DND-41 (cell line): ENCODE data around the gene SUMF2.

Source experiments
- ATAC-seq: fragments of 200-7000 bp; cut with Tn5 transposase; 3 replicates; pipeline ENCODE4 v1.9.1; 2021; ENCODE audit warnings: low read depth; ENCODE audit not compliant: insufficient read depth
- DNase-seq: peaks from one replicate; pipeline ENCODE4 v3.0.0-alpha.2; 2020
- H2AFZ ChIP-seq: 2 replicates; pipeline ENCODE4 v1.6.0; 2012; ENCODE audit warnings: low read depth, low read length
- H3K27ac ChIP-seq: 2 replicates; pipeline ENCODE4 v1.5.1; 2012; ENCODE audit warnings: low read length, inconsistent platforms
- H3K27me3 ChIP-seq: fragments of 200-600 bp; sonication (generic); 2 replicates; pipeline ENCODE4 v1.6.0; 2012; ENCODE audit warnings: low read length, mild to moderate bottlenecking, inconsistent platforms; ENCODE audit not compliant: insufficient read depth, poor library complexity
- H3K36me3 ChIP-seq: 2 replicates; pipeline ENCODE4 v1.5.1; 2012; ENCODE audit warnings: low read length, inconsistent platforms; ENCODE audit not compliant: insufficient read depth
- H3K4me1 ChIP-seq: 2 replicates; pipeline ENCODE4 v1.5.1; 2012; ENCODE audit warnings: mild to moderate bottlenecking, low read length; ENCODE audit not compliant: insufficient read depth
- H3K4me2 ChIP-seq: 2 replicates; pipeline ENCODE4 v1.6.0; 2012; ENCODE audit warnings: mild to moderate bottlenecking, moderate library complexity, low read length, inconsistent platforms; ENCODE audit not compliant: insufficient read depth
- H3K4me3 ChIP-seq, 2 experiments: fragments of 200-600 bp in 1 of 2; shearing (Covaris generic) in 1 of 2; 2 replicates each; pipeline ENCODE4 v1.5.1; 2012 to 2016; ENCODE audit warnings: inconsistent platforms in 2 of 2, low read length in 2 of 2, mild to moderate bottlenecking in 2 of 2, low read depth in 1 of 2, moderate library complexity in 1 of 2
- H3K79me2 ChIP-seq: 2 replicates; pipeline ENCODE4 v1.6.0; 2012; ENCODE audit warnings: low read length, inconsistent platforms; ENCODE audit not compliant: insufficient read depth
- H3K9ac ChIP-seq: 2 replicates; pipeline ENCODE4 v1.6.0; 2012; ENCODE audit warnings: low read depth, mild to moderate bottlenecking, inconsistent platforms, low read length, moderate library complexity
- H3K9me3 ChIP-seq: 2 replicates; pipeline ENCODE4 v1.5.1; 2012; ENCODE audit warnings: low read length, moderate library complexity, mild to moderate bottlenecking, inconsistent platforms; ENCODE audit not compliant: insufficient read depth, severe bottlenecking
- H4K20me1 ChIP-seq: 2 replicates; pipeline ENCODE4 v1.6.0; 2012; ENCODE audit warnings: low read length; ENCODE audit not compliant: insufficient read depth
- CTCF ChIP-seq: IDR thresholded peaks from 2 replicates; pipeline ENCODE4 v1.5.1; 2012; ENCODE audit warnings: borderline replicate concordance, low read length, moderate library complexity, mild to moderate bottlenecking; ENCODE audit not compliant: poor library complexity, severe bottlenecking; ENCODE audit errors: extremely low read depth
- EZH2 ChIP-seq: IDR thresholded peaks from 3 replicates; pipeline ENCODE4 v1.6.1; 2012; ENCODE audit warnings: borderline replicate concordance, low read depth, mild to moderate bottlenecking, moderate library complexity, low read length, inconsistent platforms; ENCODE audit not compliant: severe bottlenecking

SUMF2 gene

GRCh38 chr7:56124981-56125380, 60.9 kb downstream of the SUMF2 start:
- Histone ChIP-seq H2AFZ (no peak overlapping the region), H3K79me2 (no peaks in the 10 kb centered on the region), H3K4me2 (no peak overlapping the region), H3K9me3 (no peaks in the 10 kb centered on the region), H4K20me1 (no peaks in the 10 kb centered on the region), H3K4me1 (no peaks in the 10 kb centered on the region), H3K27me3 (no peaks in the 10 kb centered on the region), H3K4me3 (no peak overlapping the region), H3K27ac (no peak overlapping the region), H3K9ac (no peak overlapping the region), H3K36me3 (no peaks in the 10 kb centered on the region)
- ATAC-seq (no peak), DNase-seq (no peak)
- TF ChIP-seq EZH2 (no peak), CTCF (no peak)

- Histone ChIP-seq H3K4me1 (no peaks in the 10 kb centered on the region), H3K27ac (no peak overlapping the region), H2AFZ (no peak overlapping the region), H3K79me2 (no peaks in the 10 kb centered on the region), H3K9me3 (no peaks in the 10 kb centered on the region), H3K4me3 (no peak overlapping the region), H3K36me3 (no peaks in the 10 kb centered on the region), H3K9ac (no peak overlapping the region), H4K20me1 (no peaks in the 10 kb centered on the region), H3K27me3 (no peaks in the 10 kb centered on the region), H3K4me2 (no peak overlapping the region)
- ATAC-seq (no peak), DNase-seq (no peak)
- TF ChIP-seq EZH2 (no peak), CTCF (no peak)
Measured at GRCh38 chr7:56125831-56126230, 61.7 kb downstream of the SUMF2 start.

- Histone ChIP-seq H3K4me3 (no peak overlapping the region), H3K79me2 (no peaks in the 10 kb centered on the region), H4K20me1 (no peaks in the 10 kb centered on the region), H2AFZ (no peak overlapping the region), H3K27ac (no peak overlapping the region), H3K4me2 (no peak overlapping the region), H3K36me3 (no peaks in the 10 kb centered on the region), H3K4me1 (no peaks in the 10 kb centered on the region), H3K27me3 (no peaks in the 10 kb centered on the region), H3K9ac (no peak overlapping the region), H3K9me3 (no peaks in the 10 kb centered on the region)
- TF ChIP-seq CTCF (no peak), EZH2 (no peak)
- DNase-seq (no peak), ATAC-seq (no peak)
Measured at GRCh38 chr7:56127241-56127975, 63.3 kb downstream of the SUMF2 start.
